Measurements from ENCODE around the gene VAV3. TPM values are rescaled to one million over a fixed set of nuclear protein-coding genes. Genes with fewer than 3 reads are reported as not detected.

The VAV3 gene
- total RNA-seq, 1 donor from 2014 or later = 4.8 TPM

DNA sequence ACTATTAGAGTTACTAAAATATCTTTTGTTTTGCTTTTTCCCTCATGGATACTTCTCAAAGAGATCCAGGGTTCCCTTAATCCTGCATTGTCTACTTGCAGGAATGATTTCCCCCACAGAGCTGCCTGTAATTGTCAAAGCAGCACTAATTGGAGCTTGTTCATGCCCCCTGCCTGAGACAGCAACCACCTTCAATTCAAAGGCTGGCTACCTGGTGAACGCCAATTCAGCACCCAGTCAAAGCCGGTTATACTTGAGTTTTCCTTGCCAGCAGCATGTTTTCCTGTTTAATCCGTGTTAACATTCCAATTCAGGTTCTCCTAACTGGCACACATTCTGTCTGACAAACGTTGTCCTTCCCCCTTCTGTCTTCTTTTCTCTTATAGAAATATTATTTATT is 441.2 kb downstream of the VAV3 start:
- Histone ChIP-seq H3K27me3 (ENCODE audit: control insufficient read depth, insufficient read depth, low read length) (no peaks in the 10 kb centered on the region), H3K4me3 (ENCODE audit: low read depth, low read length) (no peak overlapping the region), H3K36me3 (ENCODE audit: control insufficient read depth, insufficient read depth, low read length) (no peaks in the 10 kb centered on the region)
- DNase-seq (ENCODE audit: low read depth) = no peak
- TF ChIP-seq, protein P1, sequence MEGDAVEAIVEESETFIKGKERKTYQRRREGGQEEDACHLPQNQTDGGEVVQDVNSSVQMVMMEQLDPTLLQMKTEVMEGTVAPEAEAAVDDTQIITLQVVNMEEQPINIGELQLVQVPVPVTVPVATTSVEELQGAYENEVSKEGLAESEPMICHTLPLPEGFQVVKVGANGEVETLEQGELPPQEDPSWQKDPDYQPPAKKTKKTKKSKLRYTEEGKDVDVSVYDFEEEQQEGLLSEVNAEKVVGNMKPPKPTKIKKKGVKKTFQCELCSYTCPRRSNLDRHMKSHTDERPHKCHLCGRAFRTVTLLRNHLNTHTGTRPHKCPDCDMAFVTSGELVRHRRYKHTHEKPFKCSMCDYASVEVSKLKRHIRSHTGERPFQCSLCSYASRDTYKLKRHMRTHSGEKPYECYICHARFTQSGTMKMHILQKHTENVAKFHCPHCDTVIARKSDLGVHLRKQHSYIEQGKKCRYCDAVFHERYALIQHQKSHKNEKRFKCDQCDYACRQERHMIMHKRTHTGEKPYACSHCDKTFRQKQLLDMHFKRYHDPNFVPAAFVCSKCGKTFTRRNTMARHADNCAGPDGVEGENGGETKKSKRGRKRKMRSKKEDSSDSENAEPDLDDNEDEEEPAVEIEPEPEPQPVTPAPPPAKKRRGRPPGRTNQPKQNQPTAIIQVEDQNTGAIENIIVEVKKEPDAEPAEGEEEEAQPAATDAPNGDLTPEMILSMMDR (IDR thresholded peaks at IDR 0.05; ENCODE audit: insufficient read depth, low read length, poor library complexity, severe bottlenecking) = no peak

DNA sequence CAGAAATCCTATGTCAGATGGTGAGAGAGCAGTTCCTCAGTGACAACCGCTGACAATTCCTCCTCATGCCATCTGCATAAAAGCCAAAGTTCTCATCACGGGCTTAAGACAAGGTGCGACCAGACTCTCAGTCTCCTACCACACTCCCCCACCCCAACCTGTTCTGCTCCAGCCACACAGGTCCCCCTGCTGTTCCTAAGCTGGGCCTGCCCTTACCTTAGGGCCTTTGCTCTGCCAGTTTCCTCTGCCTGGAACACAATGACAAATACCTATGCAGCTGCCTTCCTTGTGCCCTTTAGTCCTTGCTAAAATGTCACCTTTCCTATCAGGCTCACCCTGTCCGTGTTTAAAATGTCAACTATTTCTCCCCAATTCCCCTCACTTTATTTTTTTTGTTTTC is 441.9 kb downstream of the VAV3 start:
- no peak overlapping the region for H3K4me3 ChIP-seq (ENCODE audit: low read depth, low read length)
- DNase-seq (ENCODE audit: low read depth) = no peak
- TF ChIP-seq, protein P1 (IDR thresholded peaks at IDR 0.05; ENCODE audit: insufficient read depth, low read length, poor library complexity, severe bottlenecking) = no peak
- H3K36me3 ChIP-seq (ENCODE audit: control insufficient read depth, insufficient read depth, low read length) = no peaks in the 10 kb centered on the region
- no peaks in the 10 kb centered on the region for H3K27me3 ChIP-seq (ENCODE audit: control insufficient read depth, insufficient read depth, low read length)

Other genes with a start within 250 kb of the VAV3 start
- 66.3 and 66.6 TPM in 2 replicates for gene SLC25A24, start 235.2 kb upstream of the VAV3 start, total RNA-seq

Measured in kidney epithelial cell (primary cell).